Measurements from ENCODE around the gene SRRT.
"Not testable (repeated sequence)": the region's sequence is repeated elsewhere in the genome, so short reads cannot be mapped to it uniquely, and the experiment has no call there.

The SRRT gene

GRCh38 chr7:100874577-100875355 is at the start of gene SRRT:
TSS of gene SRRT (plus strand) at chr7:100875103. CDS start at chr7:100875591, 488 bp downstream.
- peak; percentile 98 to 99 for DNase-seq

GRCh38 chr7:100825215-100825671 is 49.7 kb upstream of the SRRT start:
- DNase-seq, result no peak

DNA sequence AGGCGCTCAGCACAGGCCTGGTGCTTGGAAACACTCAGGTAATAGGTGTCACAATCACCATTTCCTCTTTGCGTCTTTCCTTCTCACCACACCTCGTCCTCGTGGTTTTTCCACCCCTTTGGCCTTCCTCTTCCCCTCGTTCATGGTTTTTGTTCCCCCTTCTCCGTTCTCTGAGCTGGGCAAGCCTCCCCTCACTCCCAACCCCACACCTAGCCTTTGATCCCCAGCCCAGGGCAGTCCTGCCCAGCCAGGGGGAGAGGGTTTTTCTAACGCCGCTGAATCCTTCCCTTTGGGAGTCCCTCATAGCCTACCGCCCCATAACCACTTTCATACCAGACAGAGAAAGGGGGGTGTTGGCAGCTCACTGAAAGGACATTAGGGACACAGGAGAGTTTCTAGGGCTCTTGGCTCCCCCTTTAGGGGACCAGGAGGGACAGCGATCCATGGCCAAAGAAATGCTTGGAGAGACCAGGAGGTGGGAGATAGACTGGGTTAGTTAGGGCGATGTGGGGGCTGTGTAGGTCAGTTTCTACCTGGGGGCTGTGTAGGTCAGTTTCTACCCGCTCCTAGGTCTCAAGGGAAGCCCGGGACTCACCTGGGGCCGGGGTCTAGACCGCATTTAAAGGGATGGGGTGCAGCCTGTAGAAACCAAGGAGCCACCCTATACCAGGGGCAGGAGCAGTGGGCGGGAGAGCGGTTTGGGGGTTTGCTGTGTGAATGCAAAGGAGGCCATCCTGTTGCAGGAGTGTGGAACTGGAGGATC is 49.0 kb upstream of the SRRT start:
- DNase-seq, result no peak

DNA sequence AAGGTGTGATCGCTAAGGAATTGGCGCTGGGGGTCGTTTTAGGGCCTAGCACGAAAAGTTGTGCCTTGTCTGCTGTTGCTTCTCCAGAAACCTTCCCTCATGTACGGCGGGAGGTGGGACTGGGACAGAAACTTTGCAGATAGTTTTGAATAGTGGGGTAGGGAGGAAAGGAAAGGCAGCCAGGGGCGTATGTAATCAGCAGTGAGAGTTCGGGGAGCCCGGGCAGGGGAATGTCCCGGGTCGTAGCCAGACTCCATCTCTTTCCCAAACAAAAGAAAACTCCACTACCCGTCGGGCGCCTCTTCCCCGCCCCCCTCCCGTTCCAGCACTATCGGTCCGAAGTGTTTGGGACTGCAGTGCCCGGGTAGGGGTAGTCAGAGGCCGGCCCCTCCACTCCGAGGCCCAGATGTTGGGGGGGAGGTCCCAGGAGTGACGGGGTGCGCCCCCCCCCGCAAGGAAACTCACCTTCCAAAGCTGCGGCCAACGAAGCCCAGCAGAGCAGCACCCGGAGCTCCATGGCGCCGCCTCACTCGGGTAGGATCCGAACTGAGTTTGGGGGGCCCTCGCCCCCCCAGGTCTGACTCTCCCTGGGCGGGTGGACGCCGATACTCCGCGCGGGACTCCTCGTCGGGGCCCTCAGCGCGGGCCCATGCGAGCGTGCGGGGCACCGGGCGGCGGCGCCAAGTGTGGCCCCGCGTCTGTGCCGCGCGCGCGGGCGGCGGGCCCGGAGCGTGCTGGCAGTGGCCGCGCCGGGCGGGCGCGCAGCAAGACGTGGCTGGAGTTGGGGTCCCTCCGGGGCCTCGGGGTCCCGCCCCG is 48.2 kb upstream of the SRRT start:
- DNase-seq, result no peak

DNA sequence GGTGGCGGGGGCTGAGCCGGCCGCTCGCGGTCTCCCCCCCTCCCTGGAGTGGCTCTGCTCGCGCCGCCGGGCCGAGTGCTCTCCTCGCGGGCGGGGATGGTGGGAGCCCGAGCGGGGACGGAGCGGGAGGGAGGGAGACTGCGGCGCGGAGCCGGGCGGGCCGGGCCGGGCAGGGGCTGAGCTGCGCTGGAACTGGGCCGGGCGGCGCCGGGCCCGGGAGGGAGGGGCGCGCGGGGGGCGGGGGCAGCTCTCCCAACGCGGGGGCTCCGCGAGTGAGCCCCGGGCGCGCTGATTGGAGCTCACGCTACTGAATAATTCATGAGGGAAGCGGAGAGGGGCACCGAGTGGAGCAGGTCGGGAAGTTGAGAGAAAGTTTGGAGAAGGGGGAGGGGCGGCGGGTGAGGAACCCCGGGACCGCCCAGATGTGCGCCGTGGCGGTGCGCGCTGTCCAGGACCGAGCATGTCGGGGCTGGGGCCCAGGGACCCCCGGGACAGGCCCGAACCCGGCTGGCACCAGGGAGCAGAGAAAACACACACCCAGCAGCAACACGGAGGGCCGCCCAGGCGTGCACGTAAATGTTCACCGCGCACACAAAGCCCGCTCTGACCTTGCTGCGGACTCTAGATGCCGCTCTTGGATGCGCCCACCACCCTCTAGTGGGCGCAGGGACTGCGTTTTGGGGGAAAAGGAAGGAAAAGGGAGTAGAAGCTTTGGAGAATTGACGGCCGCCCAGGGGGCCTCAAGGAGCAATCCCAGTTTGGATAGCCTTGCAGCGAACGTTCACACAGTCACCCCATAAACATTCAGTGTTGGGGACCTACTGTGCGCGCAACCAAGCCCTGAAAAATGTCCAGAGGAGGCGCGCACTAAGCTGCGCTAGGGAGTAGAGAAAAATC is 47.3 kb upstream of the SRRT start, which contains the start of gene EPHB4:
EPHB4 (minus strand) TSS at position 194 of the 897 bp plus-strand sequence. CDS start 493 bp downstream, outside the sequence.
- no peak for DNase-seq

DNA sequence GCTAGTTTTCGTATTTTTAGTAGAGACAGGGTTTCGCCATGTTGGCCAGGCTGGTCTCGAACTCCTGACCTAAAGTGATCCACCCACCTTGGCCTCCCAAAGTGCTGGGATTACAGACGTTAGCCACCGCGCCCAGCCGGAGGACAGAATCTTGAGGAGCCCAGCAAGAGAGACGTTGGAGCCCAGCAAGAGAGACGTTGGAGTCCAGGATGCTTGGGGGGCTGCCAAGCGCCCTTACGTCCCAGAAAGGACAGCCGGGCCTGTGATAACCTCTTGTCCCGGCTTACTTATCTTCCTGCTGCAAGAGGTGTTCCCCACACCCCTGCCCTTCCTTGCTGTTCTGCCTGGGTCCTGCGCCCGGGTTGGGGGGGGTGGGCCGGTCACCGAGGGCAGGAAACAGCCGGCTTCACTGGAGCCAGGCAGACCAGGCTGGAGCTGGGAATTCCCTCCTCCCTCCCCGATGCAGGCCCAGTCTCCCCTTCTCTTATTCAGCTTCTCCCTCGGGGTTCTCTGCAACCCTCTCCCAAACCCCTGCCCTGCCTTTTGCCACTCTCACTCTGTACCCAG is 45.7 kb upstream of the SRRT start:
- DNase-seq, result no peak

GRCh38 chr7:100830396-100830795 is 44.5 kb upstream of the SRRT start:
- no peak for DNase-seq

DNA sequence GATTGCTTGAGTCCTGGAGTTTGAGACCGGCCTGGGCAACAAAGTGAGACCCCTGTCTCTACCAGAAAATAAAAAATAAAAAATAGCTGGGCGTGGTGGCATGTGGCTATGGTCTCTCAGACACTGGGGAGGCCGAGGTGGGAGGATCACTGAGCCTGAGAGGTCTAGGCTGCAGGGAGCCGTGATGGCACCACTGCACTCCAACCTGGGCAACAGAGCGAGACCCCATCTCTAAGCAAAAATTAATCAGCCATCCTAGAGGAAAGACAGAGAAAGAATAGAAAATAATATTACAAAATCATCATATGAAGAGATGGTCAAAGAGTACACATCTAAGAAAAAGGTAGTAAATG is 42.6 kb upstream of the SRRT start:
- DNase-seq, result no peak

DNA sequence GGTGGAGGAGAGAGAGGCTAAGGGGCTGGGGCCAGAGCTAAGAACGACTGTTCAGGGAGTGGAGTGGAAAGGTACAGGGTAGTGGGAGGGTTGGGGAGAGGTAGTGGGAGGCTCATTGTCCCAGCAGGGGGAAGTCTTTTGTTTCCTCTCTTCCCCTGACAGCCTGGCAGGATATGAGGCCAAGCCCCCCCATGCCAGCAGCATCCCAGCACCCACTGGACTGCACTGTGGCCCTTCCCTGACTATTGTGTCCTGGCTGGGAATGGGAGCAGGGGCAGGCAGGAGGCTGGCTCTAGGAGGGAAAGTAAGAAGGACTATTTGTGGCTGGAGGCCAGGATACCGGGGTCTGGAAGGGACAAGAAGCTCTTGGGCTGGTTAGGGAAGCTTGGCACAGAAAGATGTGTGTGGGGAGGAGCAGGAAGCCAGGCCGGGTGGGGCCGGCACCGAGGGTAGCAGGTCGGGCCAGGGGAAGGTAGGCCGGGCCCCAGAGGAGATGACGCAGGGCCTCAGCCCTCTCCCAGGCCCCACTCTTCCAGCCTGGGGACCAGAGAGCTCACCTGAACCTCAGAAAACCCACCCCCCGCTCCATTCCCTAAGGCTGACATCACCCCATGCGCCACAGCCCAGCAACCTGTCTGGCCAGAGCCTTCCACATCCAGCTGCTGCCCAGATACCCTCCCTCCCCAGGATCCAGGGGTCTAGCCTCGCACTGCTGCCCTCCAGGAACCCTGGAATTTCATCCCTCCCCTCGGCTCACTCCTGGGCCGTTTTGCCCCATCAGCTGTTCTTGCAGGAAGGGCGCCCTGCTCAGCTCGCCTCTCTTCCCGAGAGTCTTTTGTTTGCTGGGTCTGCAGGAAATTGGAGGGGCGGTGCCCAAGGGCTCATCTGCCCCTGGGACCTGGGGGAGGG is 38.7 kb upstream of the SRRT start:
- DNase-seq, result no peak

- DNase-seq, result no peak
Measured at GRCh38 chr7:100836812-100837098, 38.1 kb upstream of the SRRT start.

DNA sequence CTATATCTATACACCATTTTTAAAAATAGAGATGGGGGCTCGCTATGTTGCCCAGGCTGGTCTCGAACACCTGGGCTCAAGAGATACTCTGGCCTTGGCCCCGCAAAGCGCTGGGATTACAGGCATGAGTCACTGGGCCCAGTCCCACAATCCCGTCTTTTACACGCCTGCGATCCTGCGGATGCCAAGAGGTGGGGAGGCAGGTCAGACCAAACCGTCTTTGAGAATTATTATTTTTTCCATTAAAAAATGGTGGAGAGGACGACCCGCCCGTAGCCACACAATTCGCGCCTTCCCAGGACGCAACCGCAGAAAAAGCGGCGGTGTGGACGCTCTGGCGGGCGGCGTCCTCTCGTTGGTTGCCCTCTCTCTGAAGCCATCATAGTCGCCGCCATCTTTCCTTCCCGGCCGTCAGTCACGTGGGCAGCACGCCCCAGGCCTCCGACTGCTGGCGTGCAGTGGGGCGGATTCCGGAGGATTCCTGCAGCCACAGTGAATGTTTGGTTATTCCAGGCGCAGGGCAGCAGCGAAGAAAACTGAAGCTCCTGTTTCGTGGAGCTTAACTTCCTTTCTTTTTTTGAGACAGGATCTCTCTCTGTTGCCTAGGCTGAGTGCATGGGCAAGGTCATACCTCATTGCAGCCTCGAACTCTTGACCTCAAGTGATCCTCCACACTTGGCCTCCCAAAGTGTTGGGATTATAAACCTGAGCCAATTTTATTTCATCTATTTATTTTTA is 37.6 kb upstream of the SRRT start:
- DNase-seq, result peak; percentile 75

DNA sequence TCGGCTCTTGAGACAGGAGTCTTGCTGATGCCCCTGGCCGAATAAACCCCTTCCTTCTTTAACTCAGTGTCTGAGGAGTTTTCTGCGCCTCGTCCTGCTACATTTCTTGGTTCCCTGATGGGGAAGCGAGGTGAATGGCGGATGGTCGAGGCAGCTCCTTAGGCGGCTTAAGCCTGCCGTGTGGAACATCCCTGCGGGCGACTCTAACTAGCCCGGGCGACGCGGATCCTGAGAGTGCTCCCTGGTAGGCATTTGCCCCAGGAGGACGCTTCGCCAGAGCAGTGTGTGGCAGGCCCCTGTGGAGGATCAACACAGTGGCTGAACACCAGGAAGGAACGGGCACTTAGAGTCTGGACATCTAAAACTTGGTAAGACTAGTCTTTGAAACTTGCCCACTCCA is 35.5 kb upstream of the SRRT start:
- no peak for DNase-seq

DNA sequence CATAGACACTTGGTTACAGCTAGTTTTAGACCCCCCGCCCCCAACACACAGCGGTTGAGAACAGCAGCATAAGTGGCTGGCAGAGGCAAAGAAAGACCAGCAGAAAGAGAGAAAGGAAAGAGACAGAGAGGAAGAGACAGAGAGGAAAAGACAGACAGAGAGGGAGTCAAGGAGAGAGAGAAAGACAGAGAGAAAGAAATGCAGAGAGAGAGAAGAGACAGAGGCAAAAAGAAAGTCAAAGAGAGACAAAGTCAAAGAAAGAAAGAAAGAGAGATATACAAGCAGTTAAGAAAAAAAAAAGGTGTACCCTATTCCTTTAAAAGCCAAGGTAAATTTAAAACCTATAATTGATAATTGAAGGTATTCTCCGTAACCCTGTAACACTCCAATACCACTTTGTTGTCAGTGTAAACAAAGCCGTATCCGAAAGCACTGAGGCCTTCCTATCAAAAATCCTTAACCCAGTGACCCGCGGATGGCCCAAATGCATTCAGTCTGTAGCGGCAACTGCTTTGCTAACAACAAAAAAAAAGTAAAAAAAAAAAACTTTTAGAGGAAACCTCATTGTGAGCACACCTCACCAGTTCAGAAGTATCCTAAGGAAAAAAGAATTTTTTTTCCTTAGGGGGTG is 34.3 kb upstream of the SRRT start:
- no peak for DNase-seq

DNA sequence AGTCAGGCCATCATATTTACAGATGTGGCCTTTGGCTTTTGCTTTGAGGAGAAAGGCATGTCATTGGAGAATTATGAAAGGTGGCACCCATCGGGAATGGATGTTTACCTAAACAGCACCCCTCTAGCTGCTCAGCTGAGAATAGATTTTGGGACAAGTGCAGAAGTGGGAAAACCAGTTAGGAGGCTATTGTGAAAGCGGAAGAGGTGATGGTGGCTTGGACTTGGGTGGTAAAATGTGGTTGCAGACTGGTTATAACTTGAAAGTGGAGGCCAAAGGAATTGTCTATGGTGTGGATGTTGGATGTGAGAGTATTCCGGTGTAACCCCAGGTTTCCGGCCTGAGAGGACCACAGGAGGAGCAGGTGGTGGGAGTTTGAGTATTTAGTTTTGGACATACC is 27.5 kb upstream of the SRRT start:
- DNase-seq, result no peak

GRCh38 chr7:100852048-100852872 is 22.6 kb upstream of the SRRT start, which contains the start of gene SLC12A9:
TSS of gene SLC12A9 (plus strand) at chr7:100852713. CDS start at chr7:100854198, 1,485 bp downstream.
- DNase-seq, result peak; percentile 80 to 82

DNA sequence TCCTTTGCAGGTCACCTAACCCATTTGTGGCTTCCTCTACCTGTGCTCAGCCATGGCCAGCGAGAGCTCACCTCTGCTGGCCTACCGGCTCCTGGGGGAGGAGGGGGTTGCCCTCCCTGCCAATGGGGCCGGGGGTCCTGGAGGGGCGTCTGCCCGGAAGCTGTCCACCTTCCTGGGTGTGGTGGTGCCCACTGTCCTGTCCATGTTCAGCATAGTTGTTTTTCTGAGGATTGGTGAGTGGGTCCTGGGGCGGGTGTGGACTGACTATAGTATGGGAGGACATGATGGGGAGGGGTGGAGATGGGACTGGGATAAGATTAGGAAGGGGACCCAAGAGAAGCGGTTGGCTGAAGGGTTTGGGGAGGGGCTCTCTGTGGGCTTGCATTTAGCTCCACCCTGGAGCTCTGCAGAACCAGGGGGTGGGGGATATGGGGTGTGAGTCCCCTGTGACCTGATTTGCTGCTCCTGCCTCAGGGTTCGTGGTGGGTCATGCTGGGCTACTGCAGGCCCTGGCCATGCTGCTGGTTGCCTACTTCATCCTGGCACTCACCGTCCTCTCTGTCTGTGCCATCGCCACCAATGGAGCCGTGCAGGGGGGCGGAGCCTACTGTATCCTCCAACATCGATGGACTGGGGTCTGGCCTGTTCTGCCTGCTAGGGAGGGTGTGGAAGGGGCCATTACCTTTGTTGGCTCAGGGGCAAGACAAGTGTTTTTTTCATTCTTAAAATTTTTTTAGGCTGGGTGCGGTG is 20.6 kb upstream of the SRRT start:
- no peak for DNase-seq

- DNase-seq, result not testable (repeated sequence)
Measured at GRCh38 chr7:100854899-100855298, 20.0 kb upstream of the SRRT start.

GRCh38 chr7:100855515-100855914 is 19.4 kb upstream of the SRRT start:
- no peak for DNase-seq

Data from activated CD4-positive, alpha-beta T cell treated with anti-CD3 and anti-CD28 coated beads, Interleukin-2, amount 50 U/mL, for 4 hours (primary cell).